ENCODE data around the gene MIER2.

DNA sequence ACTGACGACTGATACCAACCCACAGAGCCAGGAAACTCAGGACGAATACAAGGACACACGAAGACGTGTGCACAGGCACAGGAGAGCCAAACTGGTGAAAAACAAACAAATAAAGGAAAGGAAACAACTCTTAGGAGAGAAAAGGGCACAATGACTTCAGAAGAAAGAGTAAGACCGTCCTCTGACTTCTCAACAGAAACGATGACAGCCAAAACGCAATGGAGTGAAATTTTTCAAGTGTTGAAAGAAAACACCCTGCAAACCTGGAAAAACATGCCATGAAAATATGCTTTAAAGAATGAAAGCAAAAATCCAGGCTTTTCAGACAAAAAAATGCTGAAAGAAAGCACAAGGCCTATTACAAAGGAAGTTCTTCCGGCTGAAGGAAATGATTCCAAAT lies 28.8 kb downstream of the MIER2 start:
- TF ChIP-seq, protein P1, sequence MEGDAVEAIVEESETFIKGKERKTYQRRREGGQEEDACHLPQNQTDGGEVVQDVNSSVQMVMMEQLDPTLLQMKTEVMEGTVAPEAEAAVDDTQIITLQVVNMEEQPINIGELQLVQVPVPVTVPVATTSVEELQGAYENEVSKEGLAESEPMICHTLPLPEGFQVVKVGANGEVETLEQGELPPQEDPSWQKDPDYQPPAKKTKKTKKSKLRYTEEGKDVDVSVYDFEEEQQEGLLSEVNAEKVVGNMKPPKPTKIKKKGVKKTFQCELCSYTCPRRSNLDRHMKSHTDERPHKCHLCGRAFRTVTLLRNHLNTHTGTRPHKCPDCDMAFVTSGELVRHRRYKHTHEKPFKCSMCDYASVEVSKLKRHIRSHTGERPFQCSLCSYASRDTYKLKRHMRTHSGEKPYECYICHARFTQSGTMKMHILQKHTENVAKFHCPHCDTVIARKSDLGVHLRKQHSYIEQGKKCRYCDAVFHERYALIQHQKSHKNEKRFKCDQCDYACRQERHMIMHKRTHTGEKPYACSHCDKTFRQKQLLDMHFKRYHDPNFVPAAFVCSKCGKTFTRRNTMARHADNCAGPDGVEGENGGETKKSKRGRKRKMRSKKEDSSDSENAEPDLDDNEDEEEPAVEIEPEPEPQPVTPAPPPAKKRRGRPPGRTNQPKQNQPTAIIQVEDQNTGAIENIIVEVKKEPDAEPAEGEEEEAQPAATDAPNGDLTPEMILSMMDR (IDR thresholded peaks at IDR 0.05): no peak
- no peak for TF ChIP-seq POLR2A (IDR thresholded peaks at IDR 0.05)

All from body of pancreas (tissue), 4 donors.